ENCODE measurements around the gene NR2F2. TPM values are rescaled to one million over a fixed set of nuclear protein-coding genes. Genes with fewer than 3 reads are reported as not detected.

NR2F2 gene
- total and polyA plus RNA-seq, 2 donors (not counting 1 experiment from before 2014, with no cell fraction given), result not detected

DNA sequence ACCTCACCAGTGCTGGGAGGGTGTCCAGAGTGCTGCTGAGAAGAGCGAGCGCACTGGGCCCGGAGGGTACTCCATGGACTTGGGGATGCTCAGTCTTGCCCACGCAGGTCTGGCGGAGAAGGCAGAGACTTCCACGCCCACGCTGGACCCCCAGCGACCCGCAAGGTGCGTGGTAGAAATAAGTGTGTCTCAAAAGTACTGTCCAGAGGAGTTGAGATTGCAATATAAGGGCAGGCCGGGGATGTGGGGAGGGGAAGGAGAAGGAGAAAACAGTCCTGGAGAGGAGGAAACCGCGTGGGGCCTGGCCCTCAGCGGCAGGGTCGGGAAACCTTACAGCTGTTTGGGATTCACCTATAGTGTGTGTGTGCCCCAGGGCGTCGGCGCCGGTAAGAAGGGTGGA lies 38.9 kb downstream of the NR2F2 start:
- Mint-ChIP-seq H3K27me3 (peaks cover 44% of the 10 kb centered on the region), H3K4me1 (no peaks in the 10 kb centered on the region), H3K27ac (no peak overlapping the region), H3K9me3 (ENCODE audit: insufficient read depth) (no peaks in the 10 kb centered on the region), H3K4me3 (no peak overlapping the region)
- no peak overlapping the region for H2AFZ ChIP-seq (ENCODE audit: insufficient read depth, low read depth, low read length, poor library complexity, severe bottlenecking)
- TF ChIP-seq, protein P1, sequence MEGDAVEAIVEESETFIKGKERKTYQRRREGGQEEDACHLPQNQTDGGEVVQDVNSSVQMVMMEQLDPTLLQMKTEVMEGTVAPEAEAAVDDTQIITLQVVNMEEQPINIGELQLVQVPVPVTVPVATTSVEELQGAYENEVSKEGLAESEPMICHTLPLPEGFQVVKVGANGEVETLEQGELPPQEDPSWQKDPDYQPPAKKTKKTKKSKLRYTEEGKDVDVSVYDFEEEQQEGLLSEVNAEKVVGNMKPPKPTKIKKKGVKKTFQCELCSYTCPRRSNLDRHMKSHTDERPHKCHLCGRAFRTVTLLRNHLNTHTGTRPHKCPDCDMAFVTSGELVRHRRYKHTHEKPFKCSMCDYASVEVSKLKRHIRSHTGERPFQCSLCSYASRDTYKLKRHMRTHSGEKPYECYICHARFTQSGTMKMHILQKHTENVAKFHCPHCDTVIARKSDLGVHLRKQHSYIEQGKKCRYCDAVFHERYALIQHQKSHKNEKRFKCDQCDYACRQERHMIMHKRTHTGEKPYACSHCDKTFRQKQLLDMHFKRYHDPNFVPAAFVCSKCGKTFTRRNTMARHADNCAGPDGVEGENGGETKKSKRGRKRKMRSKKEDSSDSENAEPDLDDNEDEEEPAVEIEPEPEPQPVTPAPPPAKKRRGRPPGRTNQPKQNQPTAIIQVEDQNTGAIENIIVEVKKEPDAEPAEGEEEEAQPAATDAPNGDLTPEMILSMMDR (IDR thresholded peaks at IDR 0.05), result no peak
- no peak for TF ChIP-seq EZH2 (IDR thresholded peaks at IDR 0.05; ENCODE audit: borderline replicate concordance, insufficient read depth, low read depth, low read length, poor library complexity, severe bottlenecking)
- H4K20me1 ChIP-seq (ENCODE audit: control insufficient read depth, insufficient read depth, low read length, poor library complexity, severe bottlenecking), result no peaks in the 10 kb centered on the region
- no peaks in the 10 kb centered on the region for H3K4me1 ChIP-seq (ENCODE audit: control insufficient read depth in 2 of 2, insufficient read depth in 2 of 2, low read length in 2 of 2)
- no peaks in the 10 kb centered on the region for H3K79me2 ChIP-seq (ENCODE audit: control insufficient read depth, insufficient read depth, low read length)
- H3K27me3 ChIP-seq (replicated peaks in 1 of 4; ENCODE audit: control extremely low read depth in 1 of 4, control insufficient read depth in 3 of 4, insufficient read depth in 4 of 4, low read length in 3 of 4), result peaks cover 0 to 48% (median 22%) of the 10 kb centered on the region in 4 experiments
- no peak overlapping the region for H3K9ac ChIP-seq (ENCODE audit: low read length)
- POLR2A ChIA-PET, result no interaction called here
- no peaks in the 10 kb centered on the region for H3K36me3 ChIP-seq (replicated peaks in 1 of 2; ENCODE audit: control extremely low read depth in 1 of 2, control insufficient read depth in 1 of 2, extremely low read depth in 1 of 2, insufficient read depth in 2 of 2, low read length in 1 of 2)
- no peak for ATAC-seq (ENCODE audit: low read depth)
- peaks cover 0 to 45% (median 0%) of the 10 kb centered on the region in 3 donors for H3K9me3 ChIP-seq (ENCODE audit: control extremely low read depth in 1 of 3, control insufficient read depth in 2 of 3, insufficient read depth in 1 of 3, low read length in 2 of 3)
- intact Hi-C loops (cut with micrococcal nuclease), result no loop called here
- no peak for DNase-seq
- no peak overlapping the region for H3K4me3 ChIP-seq (ENCODE audit: control extremely low read depth in 1 of 5, extremely low read depth in 1 of 5, insufficient read depth in 1 of 5, low read depth in 2 of 5, low read length in 4 of 5)
- 33% methylated on average over 15 of the region's 19 CpGs for WGBS (ENCODE audit: insufficient coverage)
- no peak overlapping the region for H3K4me2 ChIP-seq (replicated peaks; ENCODE audit: low read depth, low read length, poor library complexity, severe bottlenecking)
- no peak overlapping the region for H3K27ac ChIP-seq (ENCODE audit: low read length in 2 of 2)
- CTCF ChIA-PET, result no interaction called here

GRCh38 chr15:96369825-96370621 lies 39.5 kb downstream of the NR2F2 start:
- Histone ChIP-seq H3K36me3 (replicated peaks in 1 of 2; ENCODE audit: control extremely low read depth in 1 of 2, control insufficient read depth in 1 of 2, extremely low read depth in 1 of 2, insufficient read depth in 2 of 2, low read length in 1 of 2) (no peaks in the 10 kb centered on the region), H3K4me3 (ENCODE audit: control extremely low read depth in 1 of 5, extremely low read depth in 1 of 5, insufficient read depth in 1 of 5, low read depth in 2 of 5, low read length in 4 of 5) (no peak overlapping the region), H4K20me1 (ENCODE audit: control insufficient read depth, insufficient read depth, low read length, poor library complexity, severe bottlenecking) (no peaks in the 10 kb centered on the region), H3K9me3 (ENCODE audit: control extremely low read depth in 1 of 3, control insufficient read depth in 2 of 3, insufficient read depth in 1 of 3, low read length in 2 of 3) (peaks cover 0 to 45% (median 0%) of the 10 kb centered on the region in 3 donors), H3K79me2 (ENCODE audit: control insufficient read depth, insufficient read depth, low read length) (no peaks in the 10 kb centered on the region), H2AFZ (ENCODE audit: insufficient read depth, low read depth, low read length, poor library complexity, severe bottlenecking) (no peak overlapping the region), H3K27me3 (replicated peaks in 1 of 4; ENCODE audit: control extremely low read depth in 1 of 4, control insufficient read depth in 3 of 4, insufficient read depth in 4 of 4, low read length in 3 of 4) (peaks cover 0 to 43% (median 19%) of the 10 kb centered on the region in 4 experiments), H3K27ac (ENCODE audit: low read length in 2 of 2) (no peak overlapping the region), H3K4me2 (replicated peaks; ENCODE audit: low read depth, low read length, poor library complexity, severe bottlenecking) (no peak overlapping the region), H3K4me1 (ENCODE audit: control insufficient read depth in 2 of 2, insufficient read depth in 2 of 2, low read length in 2 of 2) (no peaks in the 10 kb centered on the region), H3K9ac (ENCODE audit: low read length) (no peak overlapping the region)
- peaks cover 38% of the 10 kb centered on the region for H3K27me3 Mint-ChIP-seq
- ChIA-PET POLR2A (no interaction called here), CTCF (no interaction called here)
- no peak overlapping the region for H3K4me3 Mint-ChIP-seq
- no peak overlapping the region for H3K27ac Mint-ChIP-seq
- 18% methylated on average over 17 of the region's 22 CpGs for WGBS (ENCODE audit: insufficient coverage)
- no peak for ATAC-seq (ENCODE audit: low read depth)
- DNase-seq, result no peak
- H3K4me1 Mint-ChIP-seq, result no peaks in the 10 kb centered on the region
- TF ChIP-seq EZH2 (IDR thresholded peaks at IDR 0.05; ENCODE audit: borderline replicate concordance, insufficient read depth, low read depth, low read length, poor library complexity, severe bottlenecking), result no peak
- TF ChIP-seq, protein P1 (IDR thresholded peaks at IDR 0.05), result no peak
- intact Hi-C loops (cut with micrococcal nuclease), result no loop called here
- H3K9me3 Mint-ChIP-seq (ENCODE audit: insufficient read depth), result no peaks in the 10 kb centered on the region
